IPS DF 4.7 (cell line): ENCODE results near the gene CYP4F3.
"Not testable (repeated sequence)": the region's sequence is repeated elsewhere in the genome, so short reads cannot be mapped to it uniquely, and the experiment has no call there.

Experiments
- DNase-seq: peaks from one replicate; pipeline ENCODE4 v3.0.0-alpha.2; 2013; ENCODE audit warnings: low spot score; ENCODE audit errors: extremely low read depth

CYP4F3 gene

GRCh38 chr19:15629003-15629880 is 11.5 kb upstream of the CYP4F3 start:
- DNase-seq, result no peak

- DNase-seq, result no peak
Observed at GRCh38 chr19:15631817-15632216, 8.9 kb upstream of the CYP4F3 start.

- no peak for DNase-seq
Observed at GRCh38 chr19:15633082-15633835, 7.4 kb upstream of the CYP4F3 start.

- no peak for DNase-seq
Observed at GRCh38 chr19:15634105-15634504, 6.6 kb upstream of the CYP4F3 start.

GRCh38 chr19:15635016-15635805 is 5.5 kb upstream of the CYP4F3 start:
- no peak for DNase-seq

GRCh38 chr19:15636026-15636425 is 4.7 kb upstream of the CYP4F3 start:
- no peak for DNase-seq

- DNase-seq, result no peak
Observed at GRCh38 chr19:15639596-15639995, 1.1 kb upstream of the CYP4F3 start.

GRCh38 chr19:15640904-15641597 is 354 bp downstream of the CYP4F3 start:
- DNase-seq, result no peak

GRCh38 chr19:15641901-15642491 is 1.3 kb downstream of the CYP4F3 start:
- no peak for DNase-seq

- DNase-seq, result no peak
Observed at GRCh38 chr19:15642807-15643206, 2.1 kb downstream of the CYP4F3 start.

- DNase-seq, result no peak
Observed at GRCh38 chr19:15643387-15643786, 2.7 kb downstream of the CYP4F3 start.

GRCh38 chr19:15644066-15644741 is 3.5 kb downstream of the CYP4F3 start:
- no peak for DNase-seq

GRCh38 chr19:15644816-15645215 is 4.1 kb downstream of the CYP4F3 start:
- DNase-seq, result no peak

GRCh38 chr19:15649526-15649925 is 8.8 kb downstream of the CYP4F3 start:
- DNase-seq, result no peak

- not testable (repeated sequence) for DNase-seq
Observed at GRCh38 chr19:15650123-15650522, 9.4 kb downstream of the CYP4F3 start.

GRCh38 chr19:15651791-15652190 is 11.1 kb downstream of the CYP4F3 start:
- no peak for DNase-seq

GRCh38 chr19:15652559-15653278 is 12.0 kb downstream of the CYP4F3 start:
- DNase-seq, result no peak

- DNase-seq, result no peak
Observed at GRCh38 chr19:15656467-15656866, 15.8 kb downstream of the CYP4F3 start.

- no peak for DNase-seq
Observed at GRCh38 chr19:15663247-15663646, 22.6 kb downstream of the CYP4F3 start.

GRCh38 chr19:15666186-15666585 is 25.5 kb downstream of the CYP4F3 start:
- DNase-seq, result no peak
